Measurements from ENCODE around the gene NNAT.

NNAT gene

GRCh38 chr20:37558306-37558705 is 37.3 kb downstream of the NNAT start:
- DNase-seq (ENCODE audit: low spot score) = no peak
- in situ Hi-C loops (cut with MboI; ENCODE audit: low sequenced_read_pairs, unreplicated experiment) = no loop called here

DNA sequence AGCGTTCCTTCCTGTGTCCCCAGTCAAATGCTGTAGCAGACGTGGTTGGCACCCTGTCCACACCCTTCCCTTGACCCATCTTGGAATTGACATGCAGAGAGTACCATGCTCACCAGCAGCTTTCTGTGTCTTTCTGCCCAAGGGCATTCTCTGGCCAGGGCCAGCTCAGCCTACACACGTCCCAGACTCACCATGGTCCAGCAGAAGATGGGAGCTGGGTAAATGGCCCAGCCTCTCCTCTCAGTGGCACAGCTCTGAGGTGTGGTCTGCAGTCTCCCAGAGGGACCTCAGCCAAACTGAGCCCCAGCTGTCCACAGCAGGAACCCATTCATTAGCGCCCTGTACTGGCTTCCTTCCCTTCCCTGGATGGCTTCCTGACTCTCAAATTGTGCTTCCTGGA is 37.7 kb downstream of the NNAT start:
- in situ Hi-C loops (cut with MboI; ENCODE audit: low sequenced_read_pairs, unreplicated experiment) = no loop called here
- TF ChIP-seq CTCF (IDR thresholded peaks at IDR 0.05; ENCODE audit: borderline replicate concordance, control extremely low read depth, extremely low read depth, insufficient read depth, missing control alignments) = no peak
- no peak for DNase-seq (ENCODE audit: low spot score)

More at GRCh38 chr20:37558306-37558705, 37.3 kb downstream of the NNAT start:
- TF ChIP-seq CTCF (IDR thresholded peaks at IDR 0.05; ENCODE audit: borderline replicate concordance, control extremely low read depth, extremely low read depth, insufficient read depth, missing control alignments) = no peak

DNA sequence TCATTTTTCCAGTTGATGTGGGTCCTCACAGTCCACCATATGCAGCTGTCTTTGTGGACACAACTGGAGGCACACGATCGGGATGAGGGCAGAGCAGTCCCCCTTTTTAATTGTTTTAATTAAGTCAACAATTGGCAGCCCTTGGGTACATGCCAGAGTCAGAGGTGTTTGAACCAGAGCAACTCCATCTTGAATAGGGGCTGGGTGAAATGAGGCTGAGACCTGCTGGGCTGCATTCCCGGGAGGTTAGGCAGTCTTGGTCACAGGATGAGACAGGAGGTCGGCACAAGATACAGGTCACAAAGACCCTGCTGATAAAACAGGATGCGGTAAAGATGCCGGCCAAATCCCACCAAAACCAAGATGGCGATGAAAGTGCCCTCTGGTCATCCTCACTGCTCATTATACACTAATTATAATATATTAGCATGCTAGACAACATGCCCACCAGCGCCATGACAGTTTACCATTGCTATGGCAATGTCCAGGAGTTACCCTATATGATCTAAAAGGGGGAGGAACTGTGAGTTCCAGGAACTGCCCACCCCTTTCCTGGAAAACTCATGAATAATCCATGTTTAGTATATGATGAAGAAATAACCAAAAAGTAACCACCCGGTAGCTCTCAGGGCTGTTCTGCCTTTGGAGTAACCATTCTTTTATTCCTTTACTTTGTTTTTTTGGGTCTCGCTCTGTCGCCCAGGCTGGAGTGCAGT is 38.4 kb downstream of the NNAT start:
- no peak for DNase-seq (ENCODE audit: low spot score)
- no peak for TF ChIP-seq CTCF (IDR thresholded peaks at IDR 0.05; ENCODE audit: borderline replicate concordance, control extremely low read depth, extremely low read depth, insufficient read depth, missing control alignments)
- in situ Hi-C loops (cut with MboI; ENCODE audit: low sequenced_read_pairs, unreplicated experiment) = loop anchor here (10.0 kb wide), 1 partner anchor 435 kb away; no protein-coding TSS in a partner anchor

GRCh38 chr20:37560629-37561028 is 39.6 kb downstream of the NNAT start:
- DNase-seq (ENCODE audit: low spot score) = no peak
- no peak for TF ChIP-seq CTCF (IDR thresholded peaks at IDR 0.05; ENCODE audit: borderline replicate concordance, control extremely low read depth, extremely low read depth, insufficient read depth, missing control alignments)
- in situ Hi-C loops (cut with MboI; ENCODE audit: low sequenced_read_pairs, unreplicated experiment) = loop anchor here (10.0 kb wide), 1 partner anchor 434 kb away; no protein-coding TSS in a partner anchor

GRCh38 chr20:37562695-37563480 is 41.8 kb downstream of the NNAT start:
- TF ChIP-seq CTCF (IDR thresholded peaks at IDR 0.05; ENCODE audit: borderline replicate concordance, control extremely low read depth, extremely low read depth, insufficient read depth, missing control alignments) = no peak
- no peak for DNase-seq (ENCODE audit: low spot score)
- in situ Hi-C loops (cut with MboI; ENCODE audit: low sequenced_read_pairs, unreplicated experiment) = loop anchor here (10.0 kb wide), 1 partner anchor 432 kb away; no protein-coding TSS in a partner anchor

DNA sequence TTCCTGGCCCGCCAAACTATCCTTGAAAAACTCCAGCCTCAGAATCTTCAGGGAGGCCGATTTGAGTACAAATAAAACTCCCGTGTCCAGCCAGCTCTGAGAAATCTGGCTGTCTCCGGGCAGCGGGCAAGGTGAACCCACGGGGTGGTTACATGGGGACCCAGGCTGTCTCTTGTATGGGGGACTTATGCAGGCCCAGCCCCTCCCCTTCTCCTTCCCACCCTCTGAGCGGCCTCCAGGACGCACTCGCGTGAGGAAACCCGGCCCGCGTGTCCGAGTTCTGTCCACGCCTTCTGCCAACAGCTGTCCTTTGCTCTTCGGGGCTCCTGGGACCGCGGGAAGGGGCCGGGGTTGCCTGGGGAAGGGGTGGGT is 43.0 kb downstream of the NNAT start:
- in situ Hi-C loops (cut with MboI; ENCODE audit: low sequenced_read_pairs, unreplicated experiment) = loop anchor here (10.0 kb wide), 1 partner anchor 431 kb away; no protein-coding TSS in a partner anchor
- no peak for TF ChIP-seq CTCF (IDR thresholded peaks at IDR 0.05; ENCODE audit: borderline replicate concordance, control extremely low read depth, extremely low read depth, insufficient read depth, missing control alignments)

More for the DNA sequence above, 43.0 kb downstream of the NNAT start:
- no peak for DNase-seq (ENCODE audit: low spot score)

All from GM13976 (cell line).